Measurements from ENCODE around the gene EXOSC1. TPM values are rescaled to one million over a fixed set of nuclear protein-coding genes. Genes with fewer than 3 reads are reported as not detected.

Gene EXOSC1
- total and polyA plus RNA-seq, 2 of the 13 experiments (the other 11 are each of a cell fraction or from before 2014, with no cell fraction given), result 36.3 to 39.9 TPM

- intact Hi-C loops (cut with micrococcal nuclease; ENCODE audit: unreplicated experiment) (loop anchor here (5.0 kb wide), 1 partner anchor 109 kb away; the partner anchor contains the start of gene ARHGAP19), in situ Hi-C loops (cut with HindIII; ENCODE audit: extremely low pct_ligation_motif_present, low pct_unique_long_range_greater_than_20kb) (no loop called here)
- no peak for ATAC-seq
- Histone ChIP-seq H3K9ac (ENCODE audit: insufficient read depth, low read depth, low read length) (peak overlapping the region; percentile 85), H3K79me2 (ENCODE audit: insufficient read depth, low read length) (peaks cover 9% of the 10 kb centered on the region), H4K20me1 (ENCODE audit: insufficient read depth, low read length) (no peaks in the 10 kb centered on the region), H3K36me3 (replicated peaks in 1 of 2; ENCODE audit: control insufficient read depth in 1 of 2, insufficient read depth in 2 of 2, low read length in 2 of 2) (peaks cover 2 to 10% of the 10 kb centered on the region in 2 experiments; a peak in 4 of 5 replicates), H3K27ac (ENCODE audit: extremely low read length, insufficient read depth, low read length) (peak overlapping the region; percentile 83), H2AFZ (ENCODE audit: low read length) (no peak overlapping the region), H3K4me3 (replicated peaks in 1 of 3; ENCODE audit: insufficient read depth in 1 of 3, low read depth in 2 of 3, low read length in 3 of 3) (peak overlapping the region; percentile 21 to 92 (median 87); a peak in 5 of 6 replicates), H3K27me3 (ENCODE audit: control insufficient read depth in 1 of 2, insufficient read depth in 2 of 2, low read length in 2 of 2) (no peaks in the 10 kb centered on the region; a peak in 1 of 5 replicates), H3K4me1 (ENCODE audit: insufficient read depth, low read length) (peaks cover 13% of the 10 kb centered on the region; the same call in 1 of the 2 replicates), H3K4me2 (ENCODE audit: low read depth, low read length) (peak overlapping the region; percentile 88), H3K9me3 (ENCODE audit: low read length) (no peaks in the 10 kb centered on the region)
- no peak for DNase-seq (ENCODE audit: low spot score)
- 42% methylated on average over 13 of the region's 13 CpGs for WGBS (ENCODE audit: low lambda C conversion rate)
- no TSS peak for BruUV-seq (replicated peaks)
- ChIA-PET POLR2A (interaction anchor here (0.9 to 2.2 kb wide), 15 partner anchors 10 to 286 kb away, joined by 3 to 13 read pairs (median 5); partner anchors contain the start of genes ARHGAP19, AVPI1 and PGAM1), CTCF (ENCODE audit: low intra/inter-chr PET ratio, low total read pairs) (no interaction called here)
- no peak for FAIRE-seq
- TF ChIP-seq ZNF263 (CRISPR knock-in tag; IDR thresholded peaks at IDR 0.05) (0 out of 2 replicates have a peak, but pooled peaks have one; percentile 44), ZFP62 (CRISPR knock-in tag; IDR thresholded peaks at IDR 0.05) (no peak), HOXD1 (CRISPR knock-in tag; IDR thresholded peaks at IDR 0.05) (0 out of 2 replicates have a peak, but pooled peaks have one; percentile 10), RXRB (CRISPR knock-in tag; IDR thresholded peaks at IDR 0.05; ENCODE audit: borderline replicate concordance) (0 out of 2 replicates have a peak, but pooled peaks have one; percentile 2), LCORL (IDR thresholded peaks at IDR 0.05) (no peak), LCORL (CRISPR knock-in tag; IDR thresholded peaks at IDR 0.05) (no peak), EHMT2 (IDR thresholded peaks at IDR 0.05; ENCODE audit: borderline replicate concordance, low read depth, low read length) (no peak), ZNF501 (CRISPR knock-in tag; IDR thresholded peaks at IDR 0.05) (0 out of 2 replicates have a peak, but pooled peaks have one; percentile 23), NR2C2 (CRISPR knock-in tag; IDR thresholded peaks at IDR 0.05; ENCODE audit: borderline replicate concordance) (0 out of 2 replicates have a peak, but pooled peaks have one; percentile 4), TBX2 (CRISPR knock-in tag; IDR thresholded peaks at IDR 0.05; ENCODE audit: borderline replicate concordance) (0 out of 2 replicates have a peak, but pooled peaks have one; percentile 2), ZNF574 (CRISPR knock-in tag; IDR thresholded peaks at IDR 0.05) (no peak), ZNF704 (CRISPR knock-in tag; IDR thresholded peaks at IDR 0.05; ENCODE audit: borderline replicate concordance) (peak; percentile 10; the same call in 1 of the 2 replicates), MTERF4 (CRISPR knock-in tag; IDR thresholded peaks at IDR 0.05) (0 out of 2 replicates have a peak, but pooled peaks have one; percentile 45), SMC3 (IDR thresholded peaks at IDR 0.05; ENCODE audit: low read length) (no peak), SMARCE1 (IDR thresholded peaks at IDR 0.05; ENCODE audit: borderline replicate concordance) (no peak), ZZZ3 (CRISPR knock-in tag; IDR thresholded peaks at IDR 0.05; ENCODE audit: borderline replicate concordance) (0 out of 2 replicates have a peak, but pooled peaks have one; percentile 13), GRHL1 (CRISPR knock-in tag; conservative IDR thresholded peaks at IDR 0.05) (no peak), ZNF136 (CRISPR knock-in tag; IDR thresholded peaks at IDR 0.05; ENCODE audit: low read depth) (0 out of 2 replicates have a peak, but pooled peaks have one; percentile 12)
Observed at GRCh38 chr10:97401455-97401919, 44.3 kb downstream of the EXOSC1 start.

All from HepG2 (cell line).